ENCODE results near the gene NAXD.

The NAXD gene

DNA sequence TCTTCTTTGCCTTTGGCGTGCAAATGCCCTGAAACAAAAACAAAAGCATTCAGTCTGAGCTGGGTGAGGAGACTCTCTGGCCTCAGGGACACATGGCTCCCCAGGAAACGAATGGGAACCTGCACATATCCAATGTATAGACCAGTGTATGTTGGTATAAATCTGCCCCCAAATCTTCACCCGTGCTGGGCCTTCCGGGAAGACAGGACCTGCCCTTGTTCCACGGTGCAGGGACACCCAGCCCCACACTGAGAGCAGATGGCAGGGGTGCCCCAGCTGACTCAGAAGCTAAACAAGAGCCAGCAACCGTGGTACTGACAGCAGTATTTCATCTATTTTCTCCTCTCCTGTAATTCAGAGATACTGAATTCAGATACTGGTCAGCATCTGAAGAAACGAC is 48.1 kb downstream of the NAXD start:
- Histone ChIP-seq H4K20me1 (ENCODE audit: insufficient read depth, low read length) (no peaks in the 10 kb centered on the region), H3F3A (ENCODE audit: insufficient read depth, low read length) (no peaks in the 10 kb centered on the region), H3K4me3 (ENCODE audit: low read length) (no peak overlapping the region), H3K36me3 (replicated peaks; ENCODE audit: insufficient read depth, low read length) (0 out of 2 replicates have a peak, but pooled peaks cover 5% of the 10 kb centered on the region), H3K9ac (ENCODE audit: low read length) (no peak overlapping the region), H2AFZ (ENCODE audit: low read length) (no peak overlapping the region), H3K4me2 (ENCODE audit: low read depth, low read length) (no peak overlapping the region), H3K9me2 (replicated peaks; ENCODE audit: insufficient read depth, low read length) (no peaks in the 10 kb centered on the region), H3K27me3 (replicated peaks; ENCODE audit: insufficient read depth, low read length) (no peaks in the 10 kb centered on the region), H3K27ac (ENCODE audit: low read length) (no peak overlapping the region), H3K79me2 (ENCODE audit: low read length) (no peaks in the 10 kb centered on the region), H3K9me3 (replicated peaks; ENCODE audit: insufficient read depth, low read length) (no peaks in the 10 kb centered on the region), H3K4me1 (ENCODE audit: low read length) (peaks cover 5% of the 10 kb centered on the region; the same call in 1 of the 2 replicates)
- TF ChIP-seq CTCF (IDR thresholded peaks at IDR 0.05; ENCODE audit: low read length) (no peak), EZH2phosphoT487 (IDR thresholded peaks at IDR 0.05; ENCODE audit: low read length) (no peak), EZH2 (optimal IDR thresholded peaks at IDR 0.05; ENCODE audit: low read depth, low read length) (no peak)
- no peak for DNase-seq

- 0 out of 2 replicates have a peak, but pooled peaks cover 5% of the 10 kb centered on the region for H3K36me3 ChIP-seq (replicated peaks; ENCODE audit: insufficient read depth, low read length)
- H3K79me2 ChIP-seq (ENCODE audit: low read length): no peaks in the 10 kb centered on the region
- 0 out of 2 replicates have a peak, but pooled peaks cover under 1% of the 10 kb centered on the region for H3K4me1 ChIP-seq (ENCODE audit: low read length)
- no peaks in the 10 kb centered on the region for H3K9me2 ChIP-seq (replicated peaks; ENCODE audit: insufficient read depth, low read length)
- TF ChIP-seq CTCF (IDR thresholded peaks at IDR 0.05; ENCODE audit: low read length) (no peak), EZH2 (optimal IDR thresholded peaks at IDR 0.05; ENCODE audit: low read depth, low read length) (no peak), EZH2phosphoT487 (IDR thresholded peaks at IDR 0.05; ENCODE audit: low read length) (no peak)
- no peak overlapping the region for H3K4me3 ChIP-seq (ENCODE audit: low read length)
- H3K27me3 ChIP-seq (replicated peaks; ENCODE audit: insufficient read depth, low read length): no peaks in the 10 kb centered on the region
- H2AFZ ChIP-seq (ENCODE audit: low read length): no peak overlapping the region
- no peak overlapping the region for H3K27ac ChIP-seq (ENCODE audit: low read length)
- H3F3A ChIP-seq (ENCODE audit: insufficient read depth, low read length): no peaks in the 10 kb centered on the region
- no peaks in the 10 kb centered on the region for H3K9me3 ChIP-seq (replicated peaks; ENCODE audit: insufficient read depth, low read length)
- H3K9ac ChIP-seq (ENCODE audit: low read length): no peak overlapping the region
- DNase-seq: no peak
- no peak overlapping the region for H3K4me2 ChIP-seq (ENCODE audit: low read depth, low read length)
- H4K20me1 ChIP-seq (ENCODE audit: insufficient read depth, low read length): no peaks in the 10 kb centered on the region
Measured at GRCh38 chr13:110664041-110664440, 48.7 kb downstream of the NAXD start.

- TF ChIP-seq EZH2 (optimal IDR thresholded peaks at IDR 0.05; ENCODE audit: low read depth, low read length) (no peak), CTCF (IDR thresholded peaks at IDR 0.05; ENCODE audit: low read length) (no peak), EZH2phosphoT487 (IDR thresholded peaks at IDR 0.05; ENCODE audit: low read length) (no peak)
- Histone ChIP-seq H4K20me1 (ENCODE audit: insufficient read depth, low read length) (no peaks in the 10 kb centered on the region), H3K9ac (ENCODE audit: low read length) (no peak overlapping the region), H3K79me2 (ENCODE audit: low read length) (no peaks in the 10 kb centered on the region), H3K9me3 (replicated peaks; ENCODE audit: insufficient read depth, low read length) (no peaks in the 10 kb centered on the region), H3K27me3 (replicated peaks; ENCODE audit: insufficient read depth, low read length) (no peaks in the 10 kb centered on the region), H3K4me1 (ENCODE audit: low read length) (no peaks in the 10 kb centered on the region), H3K36me3 (replicated peaks; ENCODE audit: insufficient read depth, low read length) (0 out of 2 replicates have a peak, but pooled peaks cover 5% of the 10 kb centered on the region), H3K4me3 (ENCODE audit: low read length) (no peak overlapping the region), H2AFZ (ENCODE audit: low read length) (no peak overlapping the region), H3K27ac (ENCODE audit: low read length) (no peak overlapping the region), H3F3A (ENCODE audit: insufficient read depth, low read length) (no peaks in the 10 kb centered on the region), H3K4me2 (ENCODE audit: low read depth, low read length) (no peak overlapping the region), H3K9me2 (replicated peaks; ENCODE audit: insufficient read depth, low read length) (no peaks in the 10 kb centered on the region)
- no peak for DNase-seq
Measured at GRCh38 chr13:110664673-110665072, 49.3 kb downstream of the NAXD start.
